Astrocyte (in vitro differentiated cells and primary cell): Measurements from ENCODE around the gene RPA4.

Source experiments
- CTCF ChIP-seq: IDR thresholded peaks from 2 replicates; pipeline ENCODE4 v1.5.1; 2011; ENCODE audit warnings: low read depth, mild to moderate bottlenecking, inconsistent platforms, low read length, moderate library complexity; ENCODE audit not compliant: insufficient read depth
- EZH2 ChIP-seq: IDR thresholded peaks from 2 replicates; pipeline ENCODE4 v1.6.1; 2012; ENCODE audit warnings: mild to moderate bottlenecking, low read length, inconsistent platforms; ENCODE audit not compliant: insufficient read depth

- TF ChIP-seq CTCF (no peak), EZH2 (no peak)
These were observed 45.9 kb upstream of the RPA4 start for GRCh38 chrX:96837808-96838207.
